Stimulated activated CD8-positive, alpha-beta memory T cell treated with anti-CD3 and anti-CD28 coated beads, Interleukin-15, amount 100 ng/mL, for 1 hour (primary cell): Measurements from ENCODE around the gene ZNF350.
A peak's percentile ranks its signal among the peaks of the same experiment; 100 is the strongest.
"Not testable (repeated sequence)": the region's sequence is repeated elsewhere in the genome, so short reads cannot be mapped to it uniquely, and the experiment has no call there.

Experiments used
- DNase-seq: peaks from one replicate; pipeline ENCODE4 v3.0.0-alpha.2; 2020; ENCODE audit warnings: low read depth

Gene ZNF350

DNA sequence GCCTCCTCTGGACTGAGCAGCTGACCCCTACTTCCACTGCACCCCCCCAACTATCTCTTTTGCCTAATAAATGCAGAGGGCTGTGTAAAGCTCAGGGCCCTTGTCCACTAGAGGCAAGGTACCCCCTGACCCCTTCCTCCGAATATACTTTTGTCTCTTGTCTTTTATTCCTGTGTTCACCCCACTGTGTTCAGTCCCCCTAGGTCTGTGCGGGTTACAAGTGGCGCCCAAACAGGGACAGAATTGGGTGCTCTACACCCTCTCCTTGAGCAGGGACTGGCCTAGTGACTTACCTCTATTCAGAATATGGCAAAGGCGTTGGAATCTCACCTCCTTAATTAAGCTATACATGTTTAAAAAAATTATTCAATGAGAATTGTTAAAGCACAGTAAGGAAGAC lies 15.0 kb downstream of the ZNF350 start:
- no peak for DNase-seq

DNA sequence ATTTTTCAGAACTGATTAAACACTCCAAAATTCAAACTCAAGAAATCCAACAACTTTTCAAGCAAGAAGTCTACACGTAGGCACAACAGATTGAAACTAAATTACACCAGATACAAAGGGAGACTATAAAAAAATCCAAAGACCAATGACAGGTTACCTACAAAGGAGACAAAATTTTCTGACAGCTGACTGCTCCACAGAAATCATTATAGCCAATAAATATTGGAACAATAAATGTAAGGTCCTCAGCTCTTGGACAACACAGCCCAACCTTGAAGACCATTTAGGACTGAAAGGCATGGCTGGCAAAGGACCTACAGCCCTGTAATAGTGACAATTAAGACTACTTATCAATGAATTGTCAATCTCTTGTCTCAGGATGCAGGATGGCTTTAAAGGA lies 15.9 kb downstream of the ZNF350 start:
- no peak for DNase-seq

DNA sequence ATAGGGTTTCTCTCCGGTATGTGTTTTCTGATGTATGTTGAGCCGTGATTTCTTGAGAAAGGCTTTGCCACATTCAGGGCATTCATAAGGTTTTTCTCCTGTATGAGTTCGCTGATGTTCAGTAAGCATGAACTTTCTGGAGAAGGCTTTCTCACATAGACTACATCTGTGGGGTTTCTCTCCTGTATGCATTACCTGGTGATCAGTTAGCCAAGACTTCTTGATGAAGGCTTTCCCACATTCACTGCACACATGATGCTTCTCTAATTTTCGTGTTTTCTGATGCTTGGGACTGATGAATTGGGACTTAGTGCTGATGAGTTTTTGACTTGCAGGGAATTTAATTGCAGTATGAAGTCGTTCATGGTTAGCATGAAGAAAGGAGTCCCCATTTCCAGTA lies 21.1 kb downstream of the ZNF350 start:
- DNase-seq: no peak

DNA sequence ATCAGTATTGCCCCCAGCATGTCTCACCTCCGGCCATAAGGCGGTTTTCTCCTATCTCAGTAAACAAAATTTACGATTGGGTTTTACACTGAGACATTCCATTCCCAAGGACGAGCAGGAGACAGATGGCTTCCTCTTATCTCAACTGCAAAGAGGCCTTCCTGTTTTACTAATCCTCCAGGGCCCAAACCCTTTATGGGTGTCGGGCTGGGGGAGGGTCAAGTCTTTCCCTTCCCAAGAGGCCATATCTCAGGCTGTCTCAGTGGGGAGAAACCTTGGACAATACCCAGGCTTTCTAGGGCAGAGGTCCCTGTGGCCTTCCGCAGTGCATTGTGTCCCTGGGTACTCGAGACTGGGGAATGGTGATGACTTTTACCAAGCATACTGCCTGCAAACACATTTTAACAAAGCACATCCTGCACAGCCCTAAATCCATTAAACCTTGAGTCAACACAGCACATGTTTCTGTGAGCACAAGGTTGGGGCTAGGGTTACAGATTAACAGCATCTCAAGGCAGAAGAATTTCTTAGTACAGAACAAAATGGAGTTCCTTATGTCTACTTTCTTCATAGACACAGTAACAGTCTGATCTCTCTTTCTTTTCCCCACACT lies 25.9 kb downstream of the ZNF350 start:
- not testable (repeated sequence) for DNase-seq

DNA sequence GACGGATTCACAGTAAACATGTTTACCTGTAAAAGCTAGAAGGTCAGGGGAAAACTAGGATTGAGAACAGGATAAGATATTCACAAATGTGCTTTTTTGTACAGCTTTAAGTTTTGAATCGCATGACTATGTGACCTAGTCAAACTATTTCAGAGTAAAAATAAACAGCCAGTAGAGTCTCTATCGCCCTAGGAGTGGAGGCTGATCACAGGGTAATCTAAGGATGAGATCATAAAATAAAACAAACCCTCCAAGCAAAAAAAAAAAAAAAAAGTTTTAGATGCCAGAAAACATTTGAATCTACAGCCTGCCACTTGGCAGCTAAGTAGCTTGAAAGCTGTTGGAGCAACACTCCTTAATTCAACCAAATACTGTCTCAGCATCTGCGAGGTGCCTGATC lies 26.8 kb downstream of the ZNF350 start:
- DNase-seq: no peak

DNA sequence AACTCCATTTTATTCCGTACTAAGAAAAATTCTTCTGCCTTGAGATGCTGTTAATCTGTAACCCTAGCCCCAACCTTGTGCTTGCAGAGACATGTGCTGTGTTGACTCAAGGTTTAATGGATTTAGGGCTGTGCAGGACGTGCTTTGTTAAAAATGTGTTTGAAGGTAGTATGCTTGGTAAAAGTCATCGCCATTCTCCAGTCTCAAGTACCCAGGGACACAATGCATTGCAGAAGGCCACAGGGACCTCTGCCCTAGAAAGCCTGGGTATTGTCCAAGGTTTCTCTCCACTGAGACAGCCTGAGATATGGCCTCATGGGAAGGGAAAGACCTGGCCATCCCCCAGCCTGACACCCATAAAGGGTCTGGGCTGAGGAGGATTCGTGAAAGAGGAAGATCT lies 28.8 kb downstream of the ZNF350 start:
- DNase-seq: not testable (repeated sequence)

DNA sequence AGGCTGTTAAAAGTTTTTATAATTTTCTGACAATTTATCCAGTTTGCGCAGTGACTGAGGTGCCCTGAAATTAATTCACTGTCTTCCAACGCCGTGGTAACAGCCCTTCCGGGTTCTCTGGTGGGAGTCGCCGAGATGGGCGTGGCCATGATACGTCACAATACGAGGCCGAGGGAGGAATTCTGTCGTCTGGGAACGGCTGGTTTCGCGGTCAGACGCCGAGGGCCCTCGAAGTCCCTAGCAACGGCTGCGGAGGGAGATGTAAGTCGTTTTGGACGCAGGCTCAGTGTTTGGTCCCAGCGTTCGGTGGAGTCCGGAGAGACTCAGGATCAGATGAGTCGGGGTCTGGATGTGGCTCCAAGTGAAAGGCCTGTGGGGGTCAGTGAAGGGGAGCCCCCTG lies 37.7 kb downstream of the ZNF350 start:
- DNase-seq: no peak

DNA sequence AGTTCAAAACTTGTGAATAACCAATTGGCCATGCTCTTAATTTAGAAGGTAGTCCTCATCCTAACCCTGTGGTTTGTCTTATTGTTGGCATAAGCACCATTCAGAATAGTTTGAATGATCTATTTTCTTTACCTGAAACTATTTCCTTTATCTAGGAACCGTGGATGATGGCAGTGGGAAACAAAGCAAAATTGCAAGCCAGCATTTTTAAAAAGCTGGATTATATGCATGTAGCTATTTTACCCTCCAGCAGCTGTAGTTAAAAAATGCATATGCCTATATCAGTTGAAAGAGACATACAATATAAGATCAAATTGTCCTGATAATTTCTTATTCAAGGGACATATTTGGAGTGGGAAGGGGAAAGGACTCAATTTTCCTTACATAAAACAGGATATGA lies 40.0 kb downstream of the ZNF350 start:
- DNase-seq: no peak

DNA sequence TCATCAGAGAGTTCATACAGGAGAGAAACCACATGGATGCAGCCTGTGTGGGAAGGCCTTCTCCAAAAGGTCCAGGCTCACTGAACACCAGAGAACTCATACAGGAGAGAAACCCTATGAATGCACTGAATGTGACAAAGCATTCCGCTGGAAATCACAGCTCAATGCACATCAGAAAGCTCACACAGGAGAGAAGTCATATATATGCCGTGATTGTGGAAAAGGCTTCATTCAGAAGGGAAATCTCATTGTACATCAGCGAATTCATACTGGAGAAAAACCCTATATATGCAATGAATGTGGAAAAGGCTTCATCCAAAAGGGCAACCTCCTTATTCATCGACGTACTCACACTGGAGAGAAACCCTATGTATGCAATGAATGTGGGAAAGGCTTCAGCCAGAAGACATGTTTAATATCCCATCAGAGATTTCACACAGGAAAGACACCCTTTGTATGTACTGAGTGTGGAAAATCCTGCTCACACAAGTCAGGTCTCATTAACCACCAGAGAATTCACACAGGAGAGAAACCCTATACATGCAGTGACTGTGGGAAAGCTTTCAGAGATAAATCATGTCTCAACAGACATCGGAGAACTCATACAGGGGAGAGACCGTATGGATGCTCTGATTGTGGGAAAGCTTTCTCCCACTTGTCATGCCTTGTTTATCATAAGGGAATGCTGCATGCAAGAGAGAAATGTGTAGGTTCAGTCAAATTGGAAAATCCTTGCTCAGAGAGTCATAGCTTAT lies 41.7 kb downstream of the ZNF350 start:
- no peak for DNase-seq

DNA sequence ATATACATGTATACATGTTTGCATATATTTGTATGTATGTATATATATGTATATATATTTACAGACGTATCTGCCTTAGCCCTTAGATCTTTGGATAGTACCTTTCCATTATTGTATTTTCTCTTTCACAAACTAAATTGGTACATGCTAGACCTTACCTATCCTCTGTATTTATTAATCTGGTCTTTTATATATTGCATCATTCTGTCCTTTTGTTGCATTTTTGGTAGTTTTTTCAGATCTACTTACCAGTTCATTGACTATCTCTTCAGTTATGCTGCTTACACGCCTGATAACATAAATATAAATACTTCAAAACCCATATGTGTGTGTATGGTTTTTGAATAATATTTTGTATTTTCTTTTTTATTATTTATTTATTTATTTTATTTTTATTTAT lies 47.7 kb downstream of the ZNF350 start:
- DNase-seq: no peak

DNA sequence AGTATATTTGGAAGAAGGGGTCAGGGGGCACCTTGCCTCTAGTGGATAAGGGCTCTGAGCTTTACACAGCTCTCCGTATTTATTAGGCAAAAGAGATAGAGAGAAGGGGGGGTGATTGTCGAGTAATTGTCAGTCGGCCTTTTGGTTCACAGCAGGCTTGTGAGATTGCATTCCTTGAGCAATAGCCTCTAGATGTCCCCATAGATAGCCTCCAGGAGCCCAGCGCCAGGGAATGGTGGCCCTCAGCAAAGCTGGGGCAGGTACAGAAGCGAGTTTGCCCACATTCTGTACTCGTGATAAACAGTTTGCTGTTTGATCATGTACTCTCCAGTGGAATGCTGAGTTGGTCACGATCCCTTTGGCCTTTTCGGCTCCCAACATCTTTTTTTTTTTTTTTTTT lies 54.7 kb downstream of the ZNF350 start:
- no peak for DNase-seq

DNA sequence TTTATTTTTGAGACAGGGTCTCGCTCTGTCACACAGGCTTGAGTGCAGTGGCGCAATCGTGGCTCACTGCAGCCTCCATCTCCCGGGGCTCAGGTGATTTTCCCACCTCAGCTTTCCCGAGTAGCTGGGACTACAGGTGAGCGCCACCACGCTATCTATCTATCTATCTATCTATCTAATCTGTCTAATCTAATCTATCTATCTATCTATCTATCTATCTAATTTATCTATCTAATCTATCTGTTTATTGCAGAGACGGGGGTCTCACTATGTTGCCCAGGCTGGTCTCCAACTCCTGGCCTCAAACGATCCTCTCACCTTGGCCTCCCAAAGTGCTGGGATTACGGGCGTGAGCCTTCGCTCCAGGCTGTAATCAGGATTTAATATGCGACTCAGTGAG lies 58.8 kb downstream of the ZNF350 start:
- no peak for DNase-seq

DNA sequence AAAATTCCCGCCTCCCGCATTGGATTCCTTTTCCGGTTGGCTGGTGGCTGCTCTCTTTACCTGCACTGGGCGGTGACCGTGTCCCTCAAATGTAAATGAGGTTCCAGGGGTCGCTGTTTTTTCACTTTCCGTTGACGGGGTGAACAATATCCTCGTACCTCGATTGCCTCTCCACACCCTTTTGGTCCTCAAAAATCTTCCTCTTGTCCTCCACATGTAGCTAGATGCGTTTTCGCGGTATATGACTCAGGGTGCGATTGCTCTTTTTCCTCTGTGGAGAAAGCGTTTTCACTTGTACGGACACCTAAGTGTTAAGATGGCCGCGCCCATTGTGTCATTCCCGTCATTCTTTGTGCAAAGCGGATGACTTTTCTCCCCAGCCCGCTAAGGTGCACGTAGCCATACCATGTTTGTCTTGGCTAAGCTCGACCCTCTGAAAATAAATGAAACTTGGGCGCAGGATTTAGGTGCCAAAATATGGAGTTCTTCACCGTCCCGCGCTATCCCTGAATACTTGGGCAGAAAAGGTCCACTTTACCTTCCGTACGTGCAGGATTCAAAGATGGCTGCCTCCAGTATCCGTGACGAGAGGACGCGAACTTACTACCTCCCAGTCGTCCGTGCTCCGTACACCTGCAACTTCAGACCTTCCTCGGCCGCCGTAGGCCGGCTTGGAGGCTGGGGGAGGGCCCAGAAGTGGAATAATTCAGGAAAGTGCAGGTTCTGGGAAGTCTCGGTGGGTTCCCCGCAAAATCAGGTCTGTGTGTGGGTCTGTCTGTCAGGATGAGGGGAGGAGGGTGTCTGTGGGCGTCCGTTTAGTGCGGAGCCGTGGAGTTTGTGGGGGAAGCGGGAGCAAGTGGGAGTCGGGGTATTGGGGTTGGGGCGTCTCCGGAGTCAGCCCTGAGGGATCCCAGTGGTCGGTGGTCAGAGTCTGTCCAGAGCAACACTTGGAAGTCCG lies 59.6 kb downstream of the ZNF350 start, which contains the start of gene ZNF613:
Gene ZNF613 (plus strand): TSS at position 689 of the 958 bp plus-strand sequence. CDS start 8,749 bp downstream, outside the sequence.
- DNase-seq: peak; percentile 77

DNA sequence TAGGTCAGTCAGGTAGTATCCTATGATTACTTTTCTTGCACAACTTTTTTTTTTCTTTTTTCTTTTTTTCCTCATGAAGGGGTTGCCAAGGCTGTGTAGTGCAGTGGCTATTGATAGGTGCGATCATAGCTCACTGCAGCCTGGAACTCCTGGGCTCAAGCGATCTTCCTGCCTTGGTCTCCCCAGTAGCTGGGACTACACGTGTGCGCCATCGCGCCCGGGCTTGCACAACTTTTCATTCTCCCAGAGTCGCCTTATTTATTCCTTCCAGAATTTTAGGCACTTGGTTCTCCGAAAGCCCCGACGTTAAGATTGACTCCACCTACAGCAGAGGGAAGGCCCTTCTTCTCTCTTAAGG lies 60.2 kb downstream of the ZNF350 start:
- DNase-seq: no peak

DNA sequence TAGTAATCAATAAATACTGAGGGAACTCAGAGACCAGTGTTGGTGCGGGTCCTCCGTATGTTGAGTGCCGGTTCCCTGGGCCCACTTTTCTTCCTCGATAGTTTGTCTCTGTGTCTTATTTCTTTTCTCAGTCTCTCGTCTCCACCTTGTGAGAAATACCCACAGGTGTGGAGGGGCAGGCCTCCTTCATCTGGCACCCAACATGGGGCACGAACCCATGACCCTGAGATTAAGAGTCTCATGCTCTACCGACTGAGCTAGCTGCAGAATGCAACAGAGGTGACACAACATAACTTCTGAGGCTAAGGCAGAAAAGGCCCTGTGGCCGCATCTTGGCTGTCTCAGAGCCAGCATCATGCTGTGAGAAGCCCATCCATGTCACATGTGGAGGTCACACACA lies 64.7 kb downstream of the ZNF350 start:
- no peak for DNase-seq

DNA sequence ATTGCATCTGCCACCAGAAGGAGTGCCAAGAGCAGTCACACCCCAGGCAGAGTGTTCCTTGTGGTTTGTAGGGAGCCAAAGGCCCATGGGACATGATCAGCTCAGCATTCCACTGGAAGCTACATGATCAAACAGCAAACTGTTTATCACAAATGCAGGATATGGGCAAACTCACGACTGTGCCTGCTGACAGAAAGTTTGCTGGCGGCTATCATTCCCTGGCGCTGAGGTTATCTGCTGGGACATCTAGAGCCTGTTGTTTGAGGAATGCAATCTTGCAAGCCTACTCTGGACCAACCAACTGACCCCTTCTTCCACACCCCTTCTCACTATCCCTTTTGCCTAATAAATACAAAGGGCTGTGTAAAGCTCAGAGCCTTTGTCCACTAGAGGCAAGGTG lies 67.0 kb downstream of the ZNF350 start:
- no peak for DNase-seq

DNA sequence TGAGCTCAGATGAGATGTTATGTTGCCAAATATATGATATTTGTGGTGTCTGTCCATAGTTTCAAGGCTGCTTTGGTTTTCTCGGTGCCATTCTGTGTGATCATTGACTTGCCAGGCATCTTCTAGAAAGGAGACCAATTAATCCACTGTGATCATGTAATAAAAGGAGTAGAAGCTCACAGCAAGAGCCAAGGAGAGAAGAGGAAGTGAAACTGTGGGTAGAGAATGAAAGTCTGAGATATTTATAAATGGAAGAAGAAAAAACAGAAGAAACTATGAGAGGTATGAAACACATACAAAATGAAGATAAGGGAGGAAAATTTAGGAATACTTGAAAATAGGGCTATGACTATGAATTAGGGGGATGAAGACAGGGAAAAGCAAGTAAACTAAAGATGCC lies 70.5 kb downstream of the ZNF350 start:
- no peak for DNase-seq

DNA sequence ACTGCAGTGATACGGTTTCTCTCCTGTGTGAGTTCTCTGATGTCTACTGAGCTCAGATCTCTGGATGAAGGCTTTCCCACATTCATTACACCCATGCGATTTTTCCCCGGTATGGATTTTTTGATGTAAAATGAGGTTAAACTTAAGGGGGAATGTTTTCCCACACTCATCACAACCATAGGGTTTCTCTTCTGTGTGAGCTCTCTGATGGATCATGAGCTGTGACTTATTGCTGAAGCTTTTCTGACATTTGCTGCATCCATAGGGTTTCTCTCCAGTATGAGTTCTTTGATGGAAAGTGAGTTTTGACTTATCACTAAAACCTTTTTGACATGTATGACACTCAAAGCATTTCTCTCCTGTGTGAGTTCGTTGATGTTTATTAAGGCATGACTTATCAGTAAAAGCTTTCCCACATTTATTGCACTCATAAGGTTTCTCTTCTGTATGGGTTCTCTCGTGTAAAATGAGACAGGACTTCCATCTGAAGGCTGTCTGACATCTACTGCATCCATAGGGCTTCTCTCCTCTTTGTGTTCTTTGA lies 71.2 kb downstream of the ZNF350 start:
- DNase-seq: no peak
